B cell (primary cell): ENCODE measurements around the gene ELAVL3. TPM values are rescaled to one million over a fixed set of nuclear protein-coding genes. Genes with fewer than 3 reads are reported as not detected.

ENCODE experiments used
- ATAC-seq: fragments of 200-7000 bp; cut with Tn5 transposase; one replicate; pipeline ENCODE4 v1.10.0; 2021; ENCODE audit warnings: low read depth, mild to moderate bottlenecking, moderate number of reproducible peaks, moderate library complexity
- CTCF ChIA-PET: fragments of 350-600 bp; sonication (Branson Sonifier 250); formaldehyde crosslinking; loops from one replicate; lab custom pipeline; 2021; ENCODE audit warnings: antibody characterized with exemption, inconsistent platforms; lab: Charles Lee
- POLR2A ChIA-PET: fragments of 350-600 bp; sonication (Branson Sonifier 250); formaldehyde crosslinking; loops from one replicate; lab custom pipeline; 2021; ENCODE audit warnings: antibody characterized with exemption; lab: Charles Lee
- DNase-seq: peaks from one replicate; pipeline ENCODE4 v3.0.0; 2013
- H2AFZ ChIP-seq: 2 replicates; pipeline ENCODE4 v1.6.1; 2012; ENCODE audit warnings: mild to moderate bottlenecking, low read depth, low read length; ENCODE audit not compliant: insufficient read depth, poor library complexity, severe bottlenecking
- H3K27ac ChIP-seq, 2 donors: 1 replicate in 1 of 2; 2 replicates in 1 of 2; pipeline ENCODE4 v1.5.1; 2012 to 2013; ENCODE audit warnings: low read length in 2 of 2, mild to moderate bottlenecking in 2 of 2, moderate library complexity in 1 of 2
- H3K27me3 ChIP-seq, 4 experiments: fragments of 200-600 bp in 1 of 4; sonication (generic) in 1 of 4; replicated peaks in 1 of 4; 1 replicate in 2 of 4; 2 replicates in 2 of 4; pipeline versions ENCODE4 v1.6.1 to v1.7.0; 2013 to 2016; ENCODE audit warnings: low read length in 3 of 4, mild to moderate bottlenecking in 2 of 4, mixed read lengths in 1 of 4, moderate library complexity in 1 of 4; ENCODE audit not compliant: insufficient read depth in 4 of 4, control insufficient read depth in 3 of 4; ENCODE audit errors: control extremely low read depth in 1 of 4
- H3K36me3 ChIP-seq, 2 experiments: replicated peaks in 1 of 2; 1 replicate in 1 of 2; 2 replicates in 1 of 2; pipeline versions ENCODE4 v1.6.1 to v1.7.1; 2013; ENCODE audit warnings: low read length in 1 of 2; ENCODE audit not compliant: insufficient read depth in 2 of 2, control insufficient read depth in 1 of 2; ENCODE audit errors: control extremely low read depth in 1 of 2, extremely low read depth in 1 of 2
- H3K4me1 ChIP-seq, 2 donors: fragments of 200-600 bp in 1 of 2; sonication (generic) in 1 of 2; 1 replicate in 1 of 2; 2 replicates in 1 of 2; pipeline versions ENCODE4 v1.5.1 to v1.6.1; 2013 to 2017; ENCODE audit warnings: low read length in 2 of 2; ENCODE audit not compliant: control insufficient read depth in 2 of 2, insufficient read depth in 2 of 2
- H3K4me2 ChIP-seq: replicated peaks from 2 replicates; pipeline ENCODE3; 2012; ENCODE audit warnings: mild to moderate bottlenecking, low read depth, low read length; ENCODE audit not compliant: poor library complexity, severe bottlenecking
- H3K4me3 ChIP-seq, 5 experiments: fragments of 200-600 bp in 1 of 5; sonication (generic) in 1 of 5; 1 replicate in 3 of 5; 2 replicates in 2 of 5; pipeline versions ENCODE4 v1.5.1 to v1.7.0; 2011 to 2016; ENCODE audit warnings: low read length in 4 of 5, mild to moderate bottlenecking in 4 of 5, low read depth in 2 of 5, control low read depth in 1 of 5, moderate library complexity in 1 of 5; ENCODE audit not compliant: insufficient read depth in 1 of 5; ENCODE audit errors: control extremely low read depth in 1 of 5, extremely low read depth in 1 of 5
- H3K79me2 ChIP-seq: fragments of 200-600 bp; sonication (generic); one replicate; pipeline ENCODE4 v1.6.0; 2016; ENCODE audit warnings: low read length; ENCODE audit not compliant: control insufficient read depth, insufficient read depth
- H3K9ac ChIP-seq: fragments of 200-600 bp; sonication (generic); 2 replicates; pipeline ENCODE4 v1.6.1; 2017; ENCODE audit warnings: mild to moderate bottlenecking, low read length, moderate library complexity
- H3K9me3 ChIP-seq, 3 donors: one replicate each; pipeline versions ENCODE4 v1.6.1 to v1.7.1; 2013; ENCODE audit warnings: low read length in 2 of 3; ENCODE audit not compliant: control insufficient read depth in 2 of 3, insufficient read depth in 1 of 3; ENCODE audit errors: control extremely low read depth in 1 of 3
- H4K20me1 ChIP-seq: 2 replicates; pipeline ENCODE4 v1.6.0; 2012; ENCODE audit warnings: mild to moderate bottlenecking, low read length; ENCODE audit not compliant: insufficient read depth, control insufficient read depth, poor library complexity, severe bottlenecking
- H3K27ac Mint-ChIP-seq: one replicate; pipeline ENCODE4 v1.8.0; 2021; ENCODE audit warnings: mixed read lengths
- H3K27me3 Mint-ChIP-seq: one replicate; pipeline ENCODE4 v1.8.0; 2021; ENCODE audit warnings: mixed read lengths
- H3K4me1 Mint-ChIP-seq: one replicate; pipeline ENCODE4 v1.8.0; 2021; ENCODE audit warnings: mixed read lengths
- H3K4me3 Mint-ChIP-seq: one replicate; pipeline ENCODE4 v1.8.0; 2021; ENCODE audit warnings: mixed read lengths
- H3K9me3 Mint-ChIP-seq: one replicate; pipeline ENCODE4 v1.8.0; 2022; ENCODE audit warnings: mixed read lengths; ENCODE audit not compliant: insufficient read depth
- WGBS: methylation state at CpG from one replicate; pipeline ENCODE4 v1.1.5; 2013; ENCODE audit warnings: missing lambda C conversion rate; ENCODE audit not compliant: insufficient coverage; 5-methylcytosine and 5-hydroxymethylcytosine counted together
- intact Hi-C: fragments of 100-400 bp; cut with micrococcal nuclease; formaldehyde crosslinking; loops from one replicate; pipeline ENCODE4 v1.10.0; 2022
- polyA plus RNA-seq: library from polyadenylated mRNA; depleted of rRNA; stranded (reverse); fragments of >200 nt; gene quantifications from 2 replicates; pipeline ENCODE4 v1.2.3, GENCODE V29; 2012
- total RNA-seq, 2 donors: library from RNA; stranded (reverse); fragments of 120-200 nt in 1 of 2; gene quantifications; 1 replicate in 1 of 2; 2 replicates in 1 of 2; pipeline versions ENCODE4 v1.2.3 to v1.2.4, GENCODE V29; 2013 to 2022
- TF ChIP-seq, protein P1 (sequence below): fragments of 200-600 bp; IDR thresholded peaks from one replicate; pipeline ENCODE4 v1.8.0; 2022; ENCODE audit warnings: antibody characterized with exemption, mild to moderate bottlenecking

Gene ELAVL3
- total and polyA plus RNA-seq, 2 donors (not counting 1 experiment from before 2014, with no cell fraction given): 0.01 TPM; not detected in 1

GRCh38 chr19:11422163-11423065 is 58.4 kb downstream of the ELAVL3 start:
- H3K9me3 ChIP-seq: peaks cover 0 to 47% (median 0%) of the 10 kb centered on the region in 3 donors
- Mint-ChIP-seq H3K27me3 (peaks cover 18% of the 10 kb centered on the region), H3K4me1 (peaks cover 52% of the 10 kb centered on the region), H3K4me3 (peak overlapping the region; percentile 84), H3K9me3 (no peaks in the 10 kb centered on the region), H3K27ac (peak overlapping the region; percentile 58)
- H3K27ac ChIP-seq: peak overlapping the region in 1 of 2 donors; percentile 52
- H3K27me3 ChIP-seq: peaks cover 0 to 50% (median 24%) of the 10 kb centered on the region in 4 experiments
- DNase-seq: peak; percentile 92
- H3K9ac ChIP-seq: peak overlapping the region; percentile 54
- H3K4me1 ChIP-seq: peaks cover 55 to 61% of the 10 kb centered on the region in 2 donors
- peak; percentile 85 for ATAC-seq
- 2% methylated on average over 55 of the region's 56 CpGs for WGBS
- peak overlapping the region; percentile 55 for H2AFZ ChIP-seq
- TF ChIP-seq, protein P1, sequence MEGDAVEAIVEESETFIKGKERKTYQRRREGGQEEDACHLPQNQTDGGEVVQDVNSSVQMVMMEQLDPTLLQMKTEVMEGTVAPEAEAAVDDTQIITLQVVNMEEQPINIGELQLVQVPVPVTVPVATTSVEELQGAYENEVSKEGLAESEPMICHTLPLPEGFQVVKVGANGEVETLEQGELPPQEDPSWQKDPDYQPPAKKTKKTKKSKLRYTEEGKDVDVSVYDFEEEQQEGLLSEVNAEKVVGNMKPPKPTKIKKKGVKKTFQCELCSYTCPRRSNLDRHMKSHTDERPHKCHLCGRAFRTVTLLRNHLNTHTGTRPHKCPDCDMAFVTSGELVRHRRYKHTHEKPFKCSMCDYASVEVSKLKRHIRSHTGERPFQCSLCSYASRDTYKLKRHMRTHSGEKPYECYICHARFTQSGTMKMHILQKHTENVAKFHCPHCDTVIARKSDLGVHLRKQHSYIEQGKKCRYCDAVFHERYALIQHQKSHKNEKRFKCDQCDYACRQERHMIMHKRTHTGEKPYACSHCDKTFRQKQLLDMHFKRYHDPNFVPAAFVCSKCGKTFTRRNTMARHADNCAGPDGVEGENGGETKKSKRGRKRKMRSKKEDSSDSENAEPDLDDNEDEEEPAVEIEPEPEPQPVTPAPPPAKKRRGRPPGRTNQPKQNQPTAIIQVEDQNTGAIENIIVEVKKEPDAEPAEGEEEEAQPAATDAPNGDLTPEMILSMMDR: no peak
- H3K79me2 ChIP-seq: no peaks in the 10 kb centered on the region
- intact Hi-C loops: loop anchor here (1.0 to 5.0 kb wide), 4 partner anchors 13 to 375 kb away; partner anchors contain the start of genes ODAD3 and PRKCSH
- H3K36me3 ChIP-seq: no peaks in the 10 kb centered on the region
- CTCF ChIA-PET: interaction anchor here (0.9 to 5.4 kb wide), 12 partner anchors 13 to 1555 kb away, joined by 3 to 41 read pairs (median 3); partner anchors contain the start of genes EPOR, ODAD3, PRKCSH and SWSAP1
- peak overlapping the region in 4 of 5 experiments; percentile 40 to 57 (median 46) for H3K4me3 ChIP-seq
- peak overlapping the region; percentile 76 for H3K4me2 ChIP-seq
- no peaks in the 10 kb centered on the region for H4K20me1 ChIP-seq
- POLR2A ChIA-PET: interaction anchor here (0.5 to 3.0 kb wide), 11 partner anchors 9 to 1227 kb away, joined by 3 to 16 read pairs (median 4); partner anchors contain the start of genes ODAD3, PRKCSH and SWSAP1
